Measurements from ENCODE around the gene PKP4.

DNA sequence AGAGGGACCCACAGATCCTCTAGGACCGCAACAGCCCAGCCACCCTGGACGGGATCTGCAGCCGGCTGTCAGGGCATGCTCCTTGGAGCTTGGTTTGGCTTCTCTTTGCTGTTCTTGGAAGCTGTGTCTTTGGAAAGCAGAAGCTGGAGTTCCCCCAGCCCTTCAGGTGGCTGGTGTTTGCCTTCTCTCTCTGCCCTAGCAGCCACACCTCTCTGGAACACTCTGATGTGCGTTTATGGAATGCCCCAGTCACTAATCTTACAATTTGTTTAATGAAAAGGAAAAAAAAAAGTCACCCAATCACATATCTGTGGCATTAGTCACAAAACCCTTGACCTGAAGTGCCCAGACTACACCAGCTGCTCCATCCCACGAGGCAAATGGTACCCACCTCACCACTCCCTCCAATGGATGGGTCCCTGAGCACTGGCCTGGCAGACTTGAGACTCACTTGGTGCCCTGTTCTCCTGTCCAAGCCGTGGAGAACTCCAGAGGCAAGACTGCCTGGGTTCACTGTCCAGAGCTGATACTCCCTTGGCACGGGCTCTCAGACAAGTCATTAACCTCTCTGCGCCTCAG is 268.1 kb downstream of the PKP4 start:
- TF ChIP-seq, protein P1, sequence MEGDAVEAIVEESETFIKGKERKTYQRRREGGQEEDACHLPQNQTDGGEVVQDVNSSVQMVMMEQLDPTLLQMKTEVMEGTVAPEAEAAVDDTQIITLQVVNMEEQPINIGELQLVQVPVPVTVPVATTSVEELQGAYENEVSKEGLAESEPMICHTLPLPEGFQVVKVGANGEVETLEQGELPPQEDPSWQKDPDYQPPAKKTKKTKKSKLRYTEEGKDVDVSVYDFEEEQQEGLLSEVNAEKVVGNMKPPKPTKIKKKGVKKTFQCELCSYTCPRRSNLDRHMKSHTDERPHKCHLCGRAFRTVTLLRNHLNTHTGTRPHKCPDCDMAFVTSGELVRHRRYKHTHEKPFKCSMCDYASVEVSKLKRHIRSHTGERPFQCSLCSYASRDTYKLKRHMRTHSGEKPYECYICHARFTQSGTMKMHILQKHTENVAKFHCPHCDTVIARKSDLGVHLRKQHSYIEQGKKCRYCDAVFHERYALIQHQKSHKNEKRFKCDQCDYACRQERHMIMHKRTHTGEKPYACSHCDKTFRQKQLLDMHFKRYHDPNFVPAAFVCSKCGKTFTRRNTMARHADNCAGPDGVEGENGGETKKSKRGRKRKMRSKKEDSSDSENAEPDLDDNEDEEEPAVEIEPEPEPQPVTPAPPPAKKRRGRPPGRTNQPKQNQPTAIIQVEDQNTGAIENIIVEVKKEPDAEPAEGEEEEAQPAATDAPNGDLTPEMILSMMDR (conservative IDR thresholded peaks at IDR 0.05; ENCODE audit: low read length), result no peak
- no peak for TF ChIP-seq EZH2phosphoT487 (IDR thresholded peaks at IDR 0.05; ENCODE audit: borderline replicate concordance, low read depth, low read length)

Measured in OCI-LY7 (cell line).